ENCODE results near the gene LLPH. TPM values are rescaled to one million over a fixed set of nuclear protein-coding genes. Genes with fewer than 3 reads are reported as not detected.
A peak's percentile ranks its signal among the peaks of the same experiment; 100 is the strongest.

Gene LLPH
- total RNA-seq, 1 experiment from 2014 or later, result 51.3 TPM

- Histone ChIP-seq H3K4me3 (ENCODE audit: low read depth, low read length, poor library complexity, severe bottlenecking) (no peak overlapping the region), H3K36me3 (ENCODE audit: insufficient read depth, low read length, poor library complexity, severe bottlenecking) (peaks cover 21% of the 10 kb centered on the region), H3K27me3 (replicated peaks; ENCODE audit: insufficient read depth, low read depth, low read length, poor library complexity) (no peaks in the 10 kb centered on the region), H3K27ac (ENCODE audit: low read depth, low read length, poor library complexity, severe bottlenecking) (no peak overlapping the region), H3K9me3 (ENCODE audit: low read depth, low read length, poor library complexity, severe bottlenecking) (peaks cover 21% of the 10 kb centered on the region), H3K4me1 (ENCODE audit: insufficient read depth, low read length, poor library complexity, severe bottlenecking) (peaks cover 12% of the 10 kb centered on the region)
- TF ChIP-seq, protein P1, sequence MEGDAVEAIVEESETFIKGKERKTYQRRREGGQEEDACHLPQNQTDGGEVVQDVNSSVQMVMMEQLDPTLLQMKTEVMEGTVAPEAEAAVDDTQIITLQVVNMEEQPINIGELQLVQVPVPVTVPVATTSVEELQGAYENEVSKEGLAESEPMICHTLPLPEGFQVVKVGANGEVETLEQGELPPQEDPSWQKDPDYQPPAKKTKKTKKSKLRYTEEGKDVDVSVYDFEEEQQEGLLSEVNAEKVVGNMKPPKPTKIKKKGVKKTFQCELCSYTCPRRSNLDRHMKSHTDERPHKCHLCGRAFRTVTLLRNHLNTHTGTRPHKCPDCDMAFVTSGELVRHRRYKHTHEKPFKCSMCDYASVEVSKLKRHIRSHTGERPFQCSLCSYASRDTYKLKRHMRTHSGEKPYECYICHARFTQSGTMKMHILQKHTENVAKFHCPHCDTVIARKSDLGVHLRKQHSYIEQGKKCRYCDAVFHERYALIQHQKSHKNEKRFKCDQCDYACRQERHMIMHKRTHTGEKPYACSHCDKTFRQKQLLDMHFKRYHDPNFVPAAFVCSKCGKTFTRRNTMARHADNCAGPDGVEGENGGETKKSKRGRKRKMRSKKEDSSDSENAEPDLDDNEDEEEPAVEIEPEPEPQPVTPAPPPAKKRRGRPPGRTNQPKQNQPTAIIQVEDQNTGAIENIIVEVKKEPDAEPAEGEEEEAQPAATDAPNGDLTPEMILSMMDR (conservative IDR thresholded peaks at IDR 0.05; ENCODE audit: low read depth, low read length), result no peak
- no peak for TF ChIP-seq EZH2 (IDR thresholded peaks at IDR 0.05; ENCODE audit: borderline replicate concordance, low read depth, low read length, poor library complexity, severe bottlenecking)
- intact Hi-C loops (cut with micrococcal nuclease; ENCODE audit: unreplicated experiment), result no loop called here
- no TSS peak for BruUV-seq (replicated peaks)
- ChIA-PET CTCF (no interaction called here), POLR2A (ENCODE audit: low non-redundant PET) (no interaction called here)
- no peak for DNase-seq (ENCODE audit: low spot score)
Measured at GRCh38 chr12:66163289-66163688, 32.7 kb upstream of the LLPH start.

DNA sequence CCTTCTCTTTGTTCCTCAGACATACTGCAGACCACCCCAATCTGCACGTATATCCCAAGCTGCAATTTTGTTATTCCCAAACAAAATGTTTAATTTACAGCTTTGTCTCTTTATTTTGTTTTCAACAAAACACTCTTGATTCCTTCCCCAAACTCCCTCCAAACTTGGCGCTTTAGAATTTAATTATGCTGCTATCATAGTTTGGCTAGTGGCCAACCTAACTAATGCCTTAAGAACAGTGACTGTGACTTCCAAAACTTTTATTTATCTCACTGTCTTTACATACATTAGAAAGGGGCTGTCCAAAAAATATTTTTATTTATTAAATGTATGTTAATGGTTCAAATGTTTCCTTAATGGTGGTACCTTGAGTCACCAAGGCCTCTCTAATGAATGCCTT is 32.2 kb upstream of the LLPH start:
- no TSS peak for BruUV-seq (replicated peaks)
- peaks cover 10% of the 10 kb centered on the region for H3K4me1 ChIP-seq (ENCODE audit: insufficient read depth, low read length, poor library complexity, severe bottlenecking)
- TF ChIP-seq, protein P1 (conservative IDR thresholded peaks at IDR 0.05; ENCODE audit: low read depth, low read length), result no peak
- no peak for TF ChIP-seq EZH2 (IDR thresholded peaks at IDR 0.05; ENCODE audit: borderline replicate concordance, low read depth, low read length, poor library complexity, severe bottlenecking)
- H3K27ac ChIP-seq (ENCODE audit: low read depth, low read length, poor library complexity, severe bottlenecking), result no peak overlapping the region
- intact Hi-C loops (cut with micrococcal nuclease; ENCODE audit: unreplicated experiment), result no loop called here
- no peak overlapping the region for H3K4me3 ChIP-seq (ENCODE audit: low read depth, low read length, poor library complexity, severe bottlenecking)
- DNase-seq (ENCODE audit: low spot score), result peak; percentile 59
- H3K9me3 ChIP-seq (ENCODE audit: low read depth, low read length, poor library complexity, severe bottlenecking), result peaks cover 21% of the 10 kb centered on the region
- ChIA-PET POLR2A (ENCODE audit: low non-redundant PET) (no interaction called here), CTCF (no interaction called here)
- H3K27me3 ChIP-seq (replicated peaks; ENCODE audit: insufficient read depth, low read depth, low read length, poor library complexity), result no peaks in the 10 kb centered on the region
- H3K36me3 ChIP-seq (ENCODE audit: insufficient read depth, low read length, poor library complexity, severe bottlenecking), result peaks cover 21% of the 10 kb centered on the region

GRCh38 chr12:66160704-66161103 is 30.2 kb upstream of the LLPH start:
- ChIA-PET CTCF (no interaction called here), POLR2A (ENCODE audit: low non-redundant PET) (no interaction called here)
- DNase-seq (ENCODE audit: low spot score), result no peak
- Histone ChIP-seq H3K27me3 (replicated peaks; ENCODE audit: insufficient read depth, low read depth, low read length, poor library complexity) (no peaks in the 10 kb centered on the region), H3K36me3 (ENCODE audit: insufficient read depth, low read length, poor library complexity, severe bottlenecking) (peaks cover 13% of the 10 kb centered on the region), H3K9me3 (ENCODE audit: low read depth, low read length, poor library complexity, severe bottlenecking) (peaks cover 18% of the 10 kb centered on the region), H3K4me3 (ENCODE audit: low read depth, low read length, poor library complexity, severe bottlenecking) (no peak overlapping the region), H3K4me1 (ENCODE audit: insufficient read depth, low read length, poor library complexity, severe bottlenecking) (peaks cover 10% of the 10 kb centered on the region), H3K27ac (ENCODE audit: low read depth, low read length, poor library complexity, severe bottlenecking) (no peak overlapping the region)
- no TSS peak for BruUV-seq (replicated peaks)
- TF ChIP-seq, protein P1 (conservative IDR thresholded peaks at IDR 0.05; ENCODE audit: low read depth, low read length), result no peak
- no peak for TF ChIP-seq EZH2 (IDR thresholded peaks at IDR 0.05; ENCODE audit: borderline replicate concordance, low read depth, low read length, poor library complexity, severe bottlenecking)
- intact Hi-C loops (cut with micrococcal nuclease; ENCODE audit: unreplicated experiment), result no loop called here

Measured in A673 (cell line).